GM12878 (cell line): Measurements from ENCODE around the gene SLC2A2. TPM values are rescaled to one million over a fixed set of nuclear protein-coding genes. Genes with fewer than 3 reads are reported as not detected.

Experiments
- ATAC-seq: fragments of 200-7000 bp; cut with Tn5 transposase; 3 replicates; pipeline ENCODE4 v1.9.1; 2020; ENCODE audit warnings: mild to moderate bottlenecking, moderate library complexity
- BruUV-seq: library from RNA; stranded (reverse); fragments of 400-500 nt; replicated peaks from 2 replicates; lab custom pipeline; 2021; lab: Mats Ljungman, UMichigan
- CTCF ChIA-PET: fragments of 300-600 bp; sonication (Branson Sonifier 250); formaldehyde crosslinking; extraction: SDS; loops from one replicate; lab custom pipeline; 2021; ENCODE audit warnings: inconsistent platforms; lab: Yijun Ruan, JAX
- POLR2A ChIA-PET: fragments of 350-600 bp; formaldehyde crosslinking; extraction: SDS; loops from one replicate; lab custom pipeline; 2021; ENCODE audit warnings: inconsistent platforms; lab: Charles Lee
- RAD21 ChIA-PET: fragments of 300-600 bp; sonication (Branson Sonifier 250); formaldehyde crosslinking; loops from one replicate; lab custom pipeline; 2023; ENCODE audit warnings: antibody characterized with exemption; ENCODE audit not compliant: unreplicated experiment; lab: Charles Lee
- SMC1A ChIA-PET: fragments of 300-600 bp; sonication (Branson Sonifier 250); formaldehyde crosslinking; loops from one replicate; lab custom pipeline; 2023; ENCODE audit not compliant: unreplicated experiment, uncharacterized antibody; lab: Charles Lee
- DNase-seq: peaks from one replicate; pipeline ENCODE4 v3.0.0-alpha.2; 2011; ENCODE audit warnings: low read depth, low spot score
- FAIRE-seq: peaks from 3 replicates; lab custom pipeline; 2011; peaks lifted over from hg19 to GRCh38; lab: Jason Lieb, UNC
- H2AFZ ChIP-seq: 2 replicates; pipeline ENCODE4 v1.6.0; 2011; ENCODE audit warnings: low read depth, low read length, control low read depth; ENCODE audit not compliant: control insufficient read depth
- H3K27ac ChIP-seq: 2 replicates; pipeline ENCODE4 v1.5.1; 2011; ENCODE audit warnings: control low read depth; ENCODE audit not compliant: control insufficient read depth, insufficient read depth
- H3K27me3 ChIP-seq, 2 experiments: replicated peaks in 1 of 2; 2 replicates each; pipeline versions ENCODE4 v1.6.0 to v1.6.1; 2011; ENCODE audit warnings: low read length in 1 of 2; ENCODE audit not compliant: control insufficient read depth in 2 of 2, insufficient read depth in 2 of 2
- H3K36me3 ChIP-seq, 2 experiments: 2 replicates each; pipeline ENCODE4 v1.5.1; 2011; ENCODE audit warnings: low read length in 1 of 2; ENCODE audit not compliant: control insufficient read depth in 2 of 2, insufficient read depth in 2 of 2
- H3K4me1 ChIP-seq: 2 replicates; pipeline ENCODE4 v1.6.1; 2011; ENCODE audit warnings: mild to moderate bottlenecking, low read length, moderate library complexity, mixed read lengths; ENCODE audit not compliant: control insufficient read depth, insufficient read depth
- H3K4me2 ChIP-seq: 2 replicates; pipeline ENCODE4 v1.6.0; 2011; ENCODE audit warnings: control low read depth; ENCODE audit not compliant: control insufficient read depth, insufficient read depth
- H3K4me3 ChIP-seq: fragments of 200-600 bp; sonication (generic); 2 replicates; pipeline ENCODE4 v1.5.1; 2016
- H3K79me2 ChIP-seq: 2 replicates; pipeline ENCODE4 v1.6.0; 2011; ENCODE audit warnings: low read length; ENCODE audit not compliant: control insufficient read depth, insufficient read depth
- H3K9ac ChIP-seq: 2 replicates; pipeline ENCODE4 v1.8.0; 2011; ENCODE audit warnings: low read length, control low read depth, mixed read lengths; ENCODE audit not compliant: control insufficient read depth, insufficient read depth
- H3K9me3 ChIP-seq: replicated peaks from 3 replicates; pipeline ENCODE4 v1.5.1; 2011; ENCODE audit warnings: mild to moderate bottlenecking, low read length; ENCODE audit not compliant: control insufficient read depth, insufficient read depth
- H4K20me1 ChIP-seq: 2 replicates; pipeline ENCODE4 v1.6.0; 2011; ENCODE audit not compliant: control insufficient read depth, insufficient read depth
- ATF7 ChIP-seq: fragments of 450-650 bp; IDR thresholded peaks from 2 replicates; pipeline ENCODE4 v1.6.1; 2016; ENCODE audit warnings: low read depth, mild to moderate bottlenecking
- KAT2A ChIP-seq: conservative IDR thresholded peaks from 2 replicates; pipeline ENCODE4 v1.6.1; 2011; ENCODE audit warnings: low read depth, low read length; ENCODE audit not compliant: control insufficient read depth
- SKIL ChIP-seq: fragments of 450-650 bp; IDR thresholded peaks from 2 replicates; pipeline ENCODE4 v1.6.1; 2017; ENCODE audit warnings: mild to moderate bottlenecking, low read depth, inconsistent platforms; ENCODE audit not compliant: poor library complexity, severe bottlenecking
- in situ Hi-C: fragments of 300-500 bp; cut with MboI; formaldehyde crosslinking; loops from 9 replicates; pipeline ENCODE4 v1.14.3; 2018; ENCODE audit warnings: mixed read lengths
- intact Hi-C: fragments of 100-400 bp; cut with micrococcal nuclease; formaldehyde crosslinking; loops from one replicate; pipeline ENCODE4 v1.14.2; 2022; ENCODE audit not compliant: unreplicated experiment
- polyA plus RNA-seq, 11 experiments: library from polyadenylated mRNA; depleted of rRNA in 4 of 11; unstranded in 6 of 11; stranded (reverse) in 5 of 11; fragments of >200 nt; fragmentation: Nextera tagmentation in 4 of 11; fragmentation: Illumina TruSeq in 1 of 11; extraction: Ambion mirVana in 4 of 11; extraction: Trizol in 1 of 11; gene quantifications; 1 replicate in 1 of 11; 2 replicates in 10 of 11; pipeline versions ENCODE4 v1.2.1 to v1.2.3, GENCODE V29; 2011 to 2016; ENCODE audit warnings: inconsistent platforms in 2 of 11, missing spikeins in 2 of 11, low read depth in 1 of 11
- total RNA-seq, 4 experiments: library from RNA; depleted of rRNA in 3 of 4; stranded (reverse); fragments of >200 nt in 3 of 4; fragmentation: Illumina TruSeq in 1 of 4; extraction: Trizol in 1 of 4; gene quantifications; 2 replicates each; pipeline versions ENCODE4 v1.2.1 to v1.2.3, GENCODE V29; 2013 to 2021

The SLC2A2 gene
- total and polyA plus RNA-seq, 10 of the 15 experiments (the other 5 are each of a cell fraction or from before 2014, with no cell fraction given), result 0.04 to 0.10 (median 0.04) TPM; not detected in 7

GRCh38 chr3:170966495-170966894 is 60.0 kb downstream of the SLC2A2 start (continued):
- no peak for TF ChIP-seq SKIL
- TF ChIP-seq KAT2A, result no peak

GRCh38 chr3:170962411-170962810 is 64.1 kb downstream of the SLC2A2 start:
- DNase-seq, result no peak
- no peaks in the 10 kb centered on the region for H3K9me3 ChIP-seq
- RAD21 ChIA-PET, result interaction anchor here (0.6 to 6.5 kb wide), 14 partner anchors 15 to 1515 kb away, joined by 3 to 49 read pairs (median 4); no protein-coding TSS in a partner anchor
- POLR2A ChIA-PET, result interaction anchor here (0.7 kb wide), 1 partner anchor 23 kb away, joined by 3 read pairs; no protein-coding TSS in a partner anchor
- no peaks in the 10 kb centered on the region for H3K4me1 ChIP-seq
- no peak overlapping the region for H3K27ac ChIP-seq
- in situ Hi-C loops (loop anchor here (5.0 kb wide), 1 partner anchor 605 kb away; no protein-coding TSS in a partner anchor), intact Hi-C loops (loop anchor here (5.0 to 10.0 kb wide), 2 partner anchors 172 to 605 kb away; no protein-coding TSS in a partner anchor)
- CTCF ChIA-PET, result interaction anchor here (0.7 to 4.4 kb wide), 27 partner anchors 10 to 895 kb away, joined by 3 to 34 read pairs (median 3); no protein-coding TSS in a partner anchor
- no peaks in the 10 kb centered on the region for H3K36me3 ChIP-seq
- H4K20me1 ChIP-seq, result no peaks in the 10 kb centered on the region
- no peaks in the 10 kb centered on the region for H3K79me2 ChIP-seq
- H2AFZ ChIP-seq, result no peak overlapping the region
- H3K4me2 ChIP-seq, result no peak overlapping the region
- no peak overlapping the region for H3K9ac ChIP-seq
- FAIRE-seq, result no peak
- no TSS peak for BruUV-seq
- H3K27me3 ChIP-seq, result no peaks in the 10 kb centered on the region; a peak in 1 of 4 replicates
- no peak for ATAC-seq
- no peak for TF ChIP-seq ATF7
- SMC1A ChIA-PET, result interaction anchor here (0.6 to 7.0 kb wide), 14 partner anchors 9 to 870 kb away, joined by 3 to 63 read pairs (median 5); no protein-coding TSS in a partner anchor
- H3K4me3 ChIP-seq, result no peak overlapping the region
